ENCODE measurements around the gene KLF1. TPM values are rescaled to one million over a fixed set of nuclear protein-coding genes. Genes with fewer than 3 reads are reported as not detected.
A peak's percentile ranks its signal among the peaks of the same experiment; 100 is the strongest.
"Not testable (repeated sequence)": the region's sequence is repeated elsewhere in the genome, so short reads cannot be mapped to it uniquely, and the experiment has no call there.

Gene KLF1
- total RNA-seq, 1 experiment from 2014 or later: not detected

GRCh38 chr19:12896460-12896859 is 9.5 kb upstream of the KLF1 start:
- in situ Hi-C loops (cut with HindIII; ENCODE audit: low sequenced_read_pairs): no loop called here

GRCh38 chr19:12893582-12893981 is 6.6 kb upstream of the KLF1 start:
- DNase-seq (ENCODE audit: low spot score): no peak
- in situ Hi-C loops (cut with HindIII; ENCODE audit: low sequenced_read_pairs): no loop called here

More at GRCh38 chr19:12896460-12896859, 9.5 kb upstream of the KLF1 start:
- DNase-seq (ENCODE audit: low spot score): peak; percentile 79

- DNase-seq (ENCODE audit: low spot score): no peak
- in situ Hi-C loops (cut with HindIII; ENCODE audit: low sequenced_read_pairs): no loop called here
Measured at GRCh38 chr19:12891553-12892021, 4.6 kb upstream of the KLF1 start.

- DNase-seq (ENCODE audit: low spot score): peak; percentile 100
- in situ Hi-C loops (cut with HindIII; ENCODE audit: low sequenced_read_pairs): no loop called here
Measured at GRCh38 chr19:12890787-12891552, 4.0 kb upstream of the KLF1 start, which contains the start of gene GCDH. TSS of gene GCDH (plus strand) at chr19:12891160. CDS start at chr19:12891305, 145 bp downstream.

GRCh38 chr19:12890299-12890786 is 3.3 kb upstream of the KLF1 start:
- in situ Hi-C loops (cut with HindIII; ENCODE audit: low sequenced_read_pairs); DNase-seq (ENCODE audit: low spot score): not testable (repeated sequence)

- in situ Hi-C loops (cut with HindIII; ENCODE audit: low sequenced_read_pairs): no loop called here
- DNase-seq (ENCODE audit: low spot score): no peak
Measured at GRCh38 chr19:12888006-12888603, 1.1 kb upstream of the KLF1 start.

- in situ Hi-C loops (cut with HindIII; ENCODE audit: low sequenced_read_pairs): no loop called here
Measured at GRCh38 chr19:12886651-12886968, 391 bp downstream of the KLF1 start.

GRCh38 chr19:12885749-12886650 is 1.0 kb downstream of the KLF1 start:
- in situ Hi-C loops (cut with HindIII; ENCODE audit: low sequenced_read_pairs): no loop called here
- no peak for DNase-seq (ENCODE audit: low spot score)

More at GRCh38 chr19:12886651-12886968, 391 bp downstream of the KLF1 start:
- DNase-seq (ENCODE audit: low spot score): no peak

- in situ Hi-C loops (cut with HindIII; ENCODE audit: low sequenced_read_pairs): no loop called here
- no peak for DNase-seq (ENCODE audit: low spot score)
Measured at GRCh38 chr19:12884926-12885748, 1.9 kb downstream of the KLF1 start.

GRCh38 chr19:12884627-12884925 is 2.4 kb downstream of the KLF1 start:
- in situ Hi-C loops (cut with HindIII; ENCODE audit: low sequenced_read_pairs): no loop called here
- no peak for DNase-seq (ENCODE audit: low spot score)

- in situ Hi-C loops (cut with HindIII; ENCODE audit: low sequenced_read_pairs): no loop called here
- no peak for DNase-seq (ENCODE audit: low spot score)
Measured at GRCh38 chr19:12884202-12884601, 2.8 kb downstream of the KLF1 start.

GRCh38 chr19:12882589-12882988 is 4.4 kb downstream of the KLF1 start:
- in situ Hi-C loops (cut with HindIII; ENCODE audit: low sequenced_read_pairs): no loop called here
- no peak for DNase-seq (ENCODE audit: low spot score)

GRCh38 chr19:12881172-12881808 is 5.7 kb downstream of the KLF1 start, which contains the start of gene DNASE2:
TSS of gene DNASE2 (minus strand) at chr19:12881449. CDS start at chr19:12881375, 74 bp downstream.
- peak; percentile 93 for DNase-seq (ENCODE audit: low spot score)
- in situ Hi-C loops (cut with HindIII; ENCODE audit: low sequenced_read_pairs): no loop called here

- in situ Hi-C loops (cut with HindIII; ENCODE audit: low sequenced_read_pairs): no loop called here
- DNase-seq (ENCODE audit: low spot score): peak; percentile 67
Measured at GRCh38 chr19:12880551-12881171, 6.3 kb downstream of the KLF1 start.

GRCh38 chr19:12875086-12875485 is 11.9 kb downstream of the KLF1 start:
- DNase-seq (ENCODE audit: low spot score): no peak
- in situ Hi-C loops (cut with HindIII; ENCODE audit: low sequenced_read_pairs): no loop called here

GRCh38 chr19:12873891-12874745 is 12.9 kb downstream of the KLF1 start:
- no peak for DNase-seq (ENCODE audit: low spot score)
- in situ Hi-C loops (cut with HindIII; ENCODE audit: low sequenced_read_pairs): no loop called here

All from G401 (cell line).